HUES6 (cell line): ENCODE measurements around the gene HLX.
A peak's percentile ranks its signal among the peaks of the same experiment; 100 is the strongest.

Source experiments
- H3K27ac ChIP-seq: 2 replicates; pipeline ENCODE4 v1.7.0; 2013; ENCODE audit warnings: low read depth, mild to moderate bottlenecking, low read length, inconsistent platforms
- H3K27me3 ChIP-seq: 2 replicates; pipeline ENCODE4 v1.6.1; 2013; ENCODE audit warnings: low read length; ENCODE audit not compliant: control insufficient read depth, insufficient read depth
- H3K36me3 ChIP-seq: 2 replicates; pipeline ENCODE4 v1.6.1; 2013; ENCODE audit warnings: low read length; ENCODE audit not compliant: control insufficient read depth, insufficient read depth
- H3K4me1 ChIP-seq: 2 replicates; pipeline ENCODE4 v1.6.1; 2013; ENCODE audit warnings: low read length; ENCODE audit not compliant: control insufficient read depth, insufficient read depth
- H3K4me3 ChIP-seq: 2 replicates; pipeline ENCODE4 v1.5.1; 2013; ENCODE audit warnings: low read depth, low read length
- H3K9ac ChIP-seq: one replicate; pipeline ENCODE4 v1.6.1; 2013; ENCODE audit warnings: mild to moderate bottlenecking, low read length
- H3K9me3 ChIP-seq: 2 replicates; pipeline ENCODE4 v1.6.1; 2013; ENCODE audit warnings: low read depth, low read length; ENCODE audit not compliant: control insufficient read depth, insufficient read depth

Gene HLX

GRCh38 chr1:220884981-220885918 lies 6.0 kb downstream of the HLX start:
- Histone ChIP-seq H3K4me3 (peak overlapping the region; percentile 46), H3K9me3 (no peaks in the 10 kb centered on the region), H3K27ac (no peak overlapping the region), H3K9ac (no peak overlapping the region), H3K4me1 (peaks cover 53% of the 10 kb centered on the region), H3K27me3 (peaks cover 100% of the 10 kb centered on the region), H3K36me3 (no peaks in the 10 kb centered on the region)

GRCh38 chr1:220885971-220886370 lies 6.7 kb downstream of the HLX start:
- Histone ChIP-seq H3K9ac (no peak overlapping the region), H3K36me3 (no peaks in the 10 kb centered on the region), H3K9me3 (no peaks in the 10 kb centered on the region), H3K4me3 (no peak overlapping the region), H3K27ac (no peak overlapping the region), H3K4me1 (peaks cover 51% of the 10 kb centered on the region), H3K27me3 (peaks cover 100% of the 10 kb centered on the region)

- peaks cover 100% of the 10 kb centered on the region for H3K27me3 ChIP-seq
Observed at GRCh38 chr1:220886470-220887201, 7.4 kb downstream of the HLX start.

GRCh38 chr1:220887202-220887519 lies 7.9 kb downstream of the HLX start:
- no peak overlapping the region for H3K9ac ChIP-seq
- peak overlapping the region; percentile 50 for H3K4me3 ChIP-seq
- H3K4me1 ChIP-seq, result peaks cover 52% of the 10 kb centered on the region
- H3K27me3 ChIP-seq, result peaks cover 100% of the 10 kb centered on the region
- H3K36me3 ChIP-seq, result no peaks in the 10 kb centered on the region
- no peaks in the 10 kb centered on the region for H3K9me3 ChIP-seq
- H3K27ac ChIP-seq, result no peak overlapping the region

More at GRCh38 chr1:220886470-220887201, 7.4 kb downstream of the HLX start:
- H3K4me1 ChIP-seq, result peaks cover 54% of the 10 kb centered on the region
- H3K27ac ChIP-seq, result no peak overlapping the region
- H3K9ac ChIP-seq, result no peak overlapping the region
- H3K36me3 ChIP-seq, result no peaks in the 10 kb centered on the region
- H3K9me3 ChIP-seq, result no peaks in the 10 kb centered on the region
- peak overlapping the region; percentile 50; the same call in 1 of the 2 replicates for H3K4me3 ChIP-seq

- peak overlapping the region; percentile 50 for H3K4me3 ChIP-seq
Observed at GRCh38 chr1:220887520-220888416, 8.5 kb downstream of the HLX start.

GRCh38 chr1:220888417-220888986 lies 9.3 kb downstream of the HLX start:
- Histone ChIP-seq H3K27me3 (peaks cover 100% of the 10 kb centered on the region), H3K4me3 (no peak overlapping the region), H3K36me3 (no peaks in the 10 kb centered on the region), H3K27ac (no peak overlapping the region), H3K9me3 (no peaks in the 10 kb centered on the region), H3K4me1 (peaks cover 48% of the 10 kb centered on the region), H3K9ac (no peak overlapping the region)

More at GRCh38 chr1:220887520-220888416, 8.5 kb downstream of the HLX start:
- H3K27ac ChIP-seq, result no peak overlapping the region
- peaks cover 100% of the 10 kb centered on the region for H3K27me3 ChIP-seq
- no peaks in the 10 kb centered on the region for H3K36me3 ChIP-seq
- H3K9me3 ChIP-seq, result no peaks in the 10 kb centered on the region
- no peak overlapping the region for H3K9ac ChIP-seq
- H3K4me1 ChIP-seq, result peaks cover 47% of the 10 kb centered on the region

- Histone ChIP-seq H3K4me1 (peaks cover 48% of the 10 kb centered on the region), H3K27ac (no peak overlapping the region), H3K9ac (no peak overlapping the region), H3K4me3 (no peak overlapping the region), H3K9me3 (no peaks in the 10 kb centered on the region), H3K36me3 (no peaks in the 10 kb centered on the region), H3K27me3 (peaks cover 100% of the 10 kb centered on the region)
Observed at GRCh38 chr1:220889333-220889732, 10.1 kb downstream of the HLX start.

GRCh38 chr1:220889848-220890287 lies 10.6 kb downstream of the HLX start:
- Histone ChIP-seq H3K36me3 (no peaks in the 10 kb centered on the region), H3K9ac (no peak overlapping the region), H3K4me3 (no peak overlapping the region), H3K4me1 (peaks cover 47% of the 10 kb centered on the region), H3K27ac (no peak overlapping the region), H3K27me3 (peaks cover 100% of the 10 kb centered on the region), H3K9me3 (no peaks in the 10 kb centered on the region)

- peaks cover 100% of the 10 kb centered on the region for H3K27me3 ChIP-seq
- H3K4me1 ChIP-seq, result peaks cover 52% of the 10 kb centered on the region
- no peak overlapping the region for H3K27ac ChIP-seq
- H3K9ac ChIP-seq, result no peak overlapping the region
- H3K4me3 ChIP-seq, result no peak overlapping the region
- H3K36me3 ChIP-seq, result no peaks in the 10 kb centered on the region
- no peaks in the 10 kb centered on the region for H3K9me3 ChIP-seq
Observed at GRCh38 chr1:220890602-220891001, 11.4 kb downstream of the HLX start.
